NCI-H187 treated with DMSO at 0.1 percent for 48 hours (cell line): Measurements from ENCODE around the gene PIK3CB.
"Not testable (repeated sequence)": the region's sequence is repeated elsewhere in the genome, so short reads cannot be mapped to it uniquely, and the experiment has no call there.

Experiments
- DNase-seq: peaks from one replicate; lab custom pipeline; 2025; lab: John Stamatoyannopoulos, UW

PIK3CB gene

GRCh38 chr3:138608322-138609135 is 226.2 kb downstream of the PIK3CB start, which contains the start of gene FAIM:
FAIM (plus strand) TSS chr3:138608771; CDS start chr3:138619727, 10,956 bp downstream.
- DNase-seq: no peak

DNA sequence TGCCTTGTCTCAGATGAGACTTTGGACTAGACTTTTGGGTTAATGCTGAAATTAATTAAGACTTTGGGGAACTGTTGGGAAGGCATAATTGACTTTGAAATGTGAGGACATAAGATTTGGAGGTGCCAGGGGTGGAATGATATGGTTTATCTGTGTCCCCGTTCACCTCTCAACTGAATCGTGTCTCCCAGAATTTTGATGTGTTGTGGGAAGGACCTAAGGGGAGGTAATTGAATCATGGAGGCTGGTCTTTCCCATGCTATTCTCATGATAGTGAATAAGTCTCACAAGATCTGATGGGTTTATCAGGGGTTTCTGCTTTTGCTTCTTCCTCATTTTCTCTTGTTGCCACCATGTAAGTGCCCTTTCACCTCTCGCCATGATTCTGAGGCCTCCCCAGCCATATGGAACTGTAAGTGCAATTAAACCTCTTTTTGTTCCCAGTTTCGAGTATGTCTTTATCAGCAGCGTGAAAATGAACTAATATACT is 230.6 kb downstream of the PIK3CB start:
- not testable (repeated sequence) for DNase-seq
